GM12878 (cell line): ENCODE data around the gene METTL4. TPM values are rescaled to one million over a fixed set of nuclear protein-coding genes. Genes with fewer than 3 reads are reported as not detected.

Source experiments
- CHD1 ChIP-seq: IDR thresholded peaks from 2 replicates; pipeline ENCODE4 v1.6.1; 2012; ENCODE audit warnings: low read depth, low read length, improper control_type of control experiment
- polyA plus RNA-seq, 11 experiments: library from polyadenylated mRNA; depleted of rRNA in 4 of 11; unstranded in 6 of 11; stranded (reverse) in 5 of 11; fragments of >200 nt; fragmentation: Nextera tagmentation in 4 of 11; fragmentation: Illumina TruSeq in 1 of 11; extraction: Ambion mirVana in 4 of 11; extraction: Trizol in 1 of 11; gene quantifications; 1 replicate in 1 of 11; 2 replicates in 10 of 11; pipeline versions ENCODE4 v1.2.1 to v1.2.3, GENCODE V29; 2011 to 2016; ENCODE audit warnings: inconsistent platforms in 2 of 11, missing spikeins in 2 of 11, low read depth in 1 of 11
- total RNA-seq, 4 experiments: library from RNA; depleted of rRNA in 3 of 4; stranded (reverse); fragments of >200 nt in 3 of 4; fragmentation: Illumina TruSeq in 1 of 4; extraction: Trizol in 1 of 4; gene quantifications; 2 replicates each; pipeline versions ENCODE4 v1.2.1 to v1.2.3, GENCODE V29; 2013 to 2021
- TF ChIP-seq, protein P1 (sequence below): IDR thresholded peaks from 2 replicates; pipeline ENCODE4 v1.6.1; 2012; ENCODE audit warnings: improper control_type of control experiment, low read depth, low read length; ENCODE audit not compliant: insufficient replicate concordance
- TF ChIP-seq, protein P2 (sequence below): fragments of 450-650 bp; formaldehyde crosslinking; IDR thresholded peaks from 2 replicates; pipeline ENCODE4 v1.4.0; 2022; ENCODE audit warnings: mild to moderate bottlenecking, moderate library complexity
- TF ChIP-seq, protein P3 (sequence below): fragments of 450-650 bp; formaldehyde crosslinking; IDR thresholded peaks from 2 replicates; pipeline ENCODE4 v1.4.0; 2020; ENCODE audit warnings: mild to moderate bottlenecking, moderate library complexity
- TF ChIP-seq, protein P4 (sequence below): IDR thresholded peaks from 2 replicates; pipeline ENCODE4 v1.6.1; 2011; ENCODE audit warnings: borderline replicate concordance, low read depth, mild to moderate bottlenecking, moderate library complexity, low read length; ENCODE audit not compliant: insufficient read depth, poor library complexity, severe bottlenecking

Gene METTL4
- total and polyA plus RNA-seq, 10 of the 15 experiments (the other 5 are each of a cell fraction or from before 2014, with no cell fraction given), result 4.9 to 15.2 (median 12.3) TPM

DNA sequence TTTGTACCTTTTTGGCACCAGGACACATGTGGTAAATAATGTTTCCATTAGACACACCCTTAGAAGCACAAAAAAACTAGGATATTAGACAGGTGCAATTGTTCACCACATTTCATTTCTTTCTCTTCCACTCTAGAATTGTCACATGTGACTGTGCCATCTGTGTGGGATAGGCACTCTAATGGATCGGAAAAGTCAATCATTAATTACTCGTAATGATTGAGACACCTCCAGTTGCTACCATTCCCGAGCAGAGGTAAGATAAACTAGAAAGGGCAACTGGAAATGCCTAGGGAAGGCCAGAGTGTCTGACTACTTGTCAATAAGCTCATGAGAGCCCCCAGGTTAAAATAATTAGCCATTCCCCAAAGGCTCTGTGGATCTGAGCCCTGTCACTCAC lies 59.9 kb downstream of the METTL4 start (continued):
- TF ChIP-seq, protein P1, sequence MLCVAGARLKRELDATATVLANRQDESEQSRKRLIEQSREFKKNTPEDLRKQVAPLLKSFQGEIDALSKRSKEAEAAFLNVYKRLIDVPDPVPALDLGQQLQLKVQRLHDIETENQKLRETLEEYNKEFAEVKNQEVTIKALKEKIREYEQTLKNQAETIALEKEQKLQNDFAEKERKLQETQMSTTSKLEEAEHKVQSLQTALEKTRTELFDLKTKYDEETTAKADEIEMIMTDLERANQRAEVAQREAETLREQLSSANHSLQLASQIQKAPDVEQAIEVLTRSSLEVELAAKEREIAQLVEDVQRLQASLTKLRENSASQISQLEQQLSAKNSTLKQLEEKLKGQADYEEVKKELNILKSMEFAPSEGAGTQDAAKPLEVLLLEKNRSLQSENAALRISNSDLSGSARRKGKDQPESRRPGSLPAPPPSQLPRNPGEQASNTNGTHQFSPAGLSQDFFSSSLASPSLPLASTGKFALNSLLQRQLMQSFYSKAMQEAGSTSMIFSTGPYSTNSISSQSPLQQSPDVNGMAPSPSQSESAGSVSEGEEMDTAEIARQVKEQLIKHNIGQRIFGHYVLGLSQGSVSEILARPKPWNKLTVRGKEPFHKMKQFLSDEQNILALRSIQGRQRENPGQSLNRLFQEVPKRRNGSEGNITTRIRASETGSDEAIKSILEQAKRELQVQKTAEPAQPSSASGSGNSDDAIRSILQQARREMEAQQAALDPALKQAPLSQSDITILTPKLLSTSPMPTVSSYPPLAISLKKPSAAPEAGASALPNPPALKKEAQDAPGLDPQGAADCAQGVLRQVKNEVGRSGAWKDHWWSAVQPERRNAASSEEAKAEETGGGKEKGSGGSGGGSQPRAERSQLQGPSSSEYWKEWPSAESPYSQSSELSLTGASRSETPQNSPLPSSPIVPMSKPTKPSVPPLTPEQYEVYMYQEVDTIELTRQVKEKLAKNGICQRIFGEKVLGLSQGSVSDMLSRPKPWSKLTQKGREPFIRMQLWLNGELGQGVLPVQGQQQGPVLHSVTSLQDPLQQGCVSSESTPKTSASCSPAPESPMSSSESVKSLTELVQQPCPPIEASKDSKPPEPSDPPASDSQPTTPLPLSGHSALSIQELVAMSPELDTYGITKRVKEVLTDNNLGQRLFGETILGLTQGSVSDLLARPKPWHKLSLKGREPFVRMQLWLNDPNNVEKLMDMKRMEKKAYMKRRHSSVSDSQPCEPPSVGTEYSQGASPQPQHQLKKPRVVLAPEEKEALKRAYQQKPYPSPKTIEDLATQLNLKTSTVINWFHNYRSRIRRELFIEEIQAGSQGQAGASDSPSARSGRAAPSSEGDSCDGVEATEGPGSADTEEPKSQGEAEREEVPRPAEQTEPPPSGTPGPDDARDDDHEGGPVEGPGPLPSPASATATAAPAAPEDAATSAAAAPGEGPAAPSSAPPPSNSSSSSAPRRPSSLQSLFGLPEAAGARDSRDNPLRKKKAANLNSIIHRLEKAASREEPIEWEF, result no peak
- TF ChIP-seq, protein P2, sequence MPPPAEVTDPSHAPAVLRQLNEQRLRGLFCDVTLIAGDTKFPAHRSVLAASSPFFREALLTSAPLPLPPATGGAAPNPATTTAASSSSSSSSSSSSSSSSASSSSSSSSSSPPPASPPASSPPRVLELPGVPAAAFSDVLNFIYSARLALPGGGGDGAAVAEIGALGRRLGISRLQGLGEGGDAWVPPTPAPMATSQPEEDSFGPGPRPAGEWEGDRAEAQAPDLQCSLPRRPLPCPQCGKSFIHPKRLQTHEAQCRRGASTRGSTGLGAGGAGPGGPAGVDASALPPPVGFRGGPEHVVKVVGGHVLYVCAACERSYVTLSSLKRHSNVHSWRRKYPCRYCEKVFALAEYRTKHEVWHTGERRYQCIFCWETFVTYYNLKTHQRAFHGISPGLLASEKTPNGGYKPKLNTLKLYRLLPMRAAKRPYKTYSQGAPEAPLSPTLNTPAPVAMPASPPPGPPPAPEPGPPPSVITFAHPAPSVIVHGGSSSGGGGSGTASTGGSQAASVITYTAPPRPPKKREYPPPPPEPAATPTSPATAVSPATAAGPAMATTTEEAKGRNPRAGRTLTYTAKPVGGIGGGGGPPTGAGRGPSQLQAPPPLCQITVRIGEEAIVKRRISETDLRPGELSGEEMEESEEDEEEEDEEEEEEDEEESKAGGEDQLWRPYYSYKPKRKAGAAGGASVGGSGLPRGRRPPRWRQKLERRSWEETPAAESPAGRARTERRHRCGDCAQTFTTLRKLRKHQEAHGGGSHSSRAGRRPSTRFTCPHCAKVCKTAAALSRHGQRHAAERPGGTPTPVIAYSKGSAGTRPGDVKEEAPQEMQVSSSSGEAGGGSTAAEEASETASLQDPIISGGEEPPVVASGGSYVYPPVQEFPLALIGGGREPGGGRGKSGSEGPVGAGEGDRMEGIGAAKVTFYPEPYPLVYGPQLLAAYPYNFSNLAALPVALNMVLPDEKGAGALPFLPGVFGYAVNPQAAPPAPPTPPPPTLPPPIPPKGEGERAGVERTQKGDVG (CRISPR knock-in tag), result no peak
- TF ChIP-seq, protein P3, sequence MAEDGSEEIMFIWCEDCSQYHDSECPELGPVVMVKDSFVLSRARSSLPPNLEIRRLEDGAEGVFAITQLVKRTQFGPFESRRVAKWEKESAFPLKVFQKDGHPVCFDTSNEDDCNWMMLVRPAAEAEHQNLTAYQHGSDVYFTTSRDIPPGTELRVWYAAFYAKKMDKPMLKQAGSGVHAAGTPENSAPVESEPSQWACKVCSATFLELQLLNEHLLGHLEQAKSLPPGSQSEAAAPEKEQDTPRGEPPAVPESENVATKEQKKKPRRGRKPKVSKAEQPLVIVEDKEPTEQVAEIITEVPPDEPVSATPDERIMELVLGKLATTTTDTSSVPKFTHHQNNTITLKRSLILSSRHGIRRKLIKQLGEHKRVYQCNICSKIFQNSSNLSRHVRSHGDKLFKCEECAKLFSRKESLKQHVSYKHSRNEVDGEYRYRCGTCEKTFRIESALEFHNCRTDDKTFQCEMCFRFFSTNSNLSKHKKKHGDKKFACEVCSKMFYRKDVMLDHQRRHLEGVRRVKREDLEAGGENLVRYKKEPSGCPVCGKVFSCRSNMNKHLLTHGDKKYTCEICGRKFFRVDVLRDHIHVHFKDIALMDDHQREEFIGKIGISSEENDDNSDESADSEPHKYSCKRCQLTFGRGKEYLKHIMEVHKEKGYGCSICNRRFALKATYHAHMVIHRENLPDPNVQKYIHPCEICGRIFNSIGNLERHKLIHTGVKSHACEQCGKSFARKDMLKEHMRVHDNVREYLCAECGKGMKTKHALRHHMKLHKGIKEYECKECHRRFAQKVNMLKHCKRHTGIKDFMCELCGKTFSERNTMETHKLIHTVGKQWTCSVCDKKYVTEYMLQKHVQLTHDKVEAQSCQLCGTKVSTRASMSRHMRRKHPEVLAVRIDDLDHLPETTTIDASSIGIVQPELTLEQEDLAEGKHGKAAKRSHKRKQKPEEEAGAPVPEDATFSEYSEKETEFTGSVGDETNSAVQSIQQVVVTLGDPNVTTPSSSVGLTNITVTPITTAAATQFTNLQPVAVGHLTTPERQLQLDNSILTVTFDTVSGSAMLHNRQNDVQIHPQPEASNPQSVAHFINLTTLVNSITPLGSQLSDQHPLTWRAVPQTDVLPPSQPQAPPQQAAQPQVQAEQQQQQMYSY (CRISPR knock-in tag), result no peak
- TF ChIP-seq, protein P4, sequence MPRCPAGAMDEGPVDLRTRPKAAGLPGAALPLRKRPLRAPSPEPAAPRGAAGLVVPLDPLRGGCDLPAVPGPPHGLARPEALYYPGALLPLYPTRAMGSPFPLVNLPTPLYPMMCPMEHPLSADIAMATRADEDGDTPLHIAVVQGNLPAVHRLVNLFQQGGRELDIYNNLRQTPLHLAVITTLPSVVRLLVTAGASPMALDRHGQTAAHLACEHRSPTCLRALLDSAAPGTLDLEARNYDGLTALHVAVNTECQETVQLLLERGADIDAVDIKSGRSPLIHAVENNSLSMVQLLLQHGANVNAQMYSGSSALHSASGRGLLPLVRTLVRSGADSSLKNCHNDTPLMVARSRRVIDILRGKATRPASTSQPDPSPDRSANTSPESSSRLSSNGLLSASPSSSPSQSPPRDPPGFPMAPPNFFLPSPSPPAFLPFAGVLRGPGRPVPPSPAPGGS, result no peak
- TF ChIP-seq CHD1, result no peak
